IMR-90 (cell line): Measurements from ENCODE around the gene HDAC8. TPM values are rescaled to one million over a fixed set of nuclear protein-coding genes. Genes with fewer than 3 reads are reported as not detected.

Experiments
- ATAC-seq: fragments of 200-7000 bp; cut with Tn5 transposase; 2 replicates; pipeline ENCODE4 v1.9.1; 2020; ENCODE audit warnings: low read depth, mild to moderate bottlenecking, moderate library complexity
- BruUV-seq: library from RNA; stranded (reverse); fragments of 400-500 nt; replicated peaks from 2 replicates; lab custom pipeline; 2021; lab: Mats Ljungman, UMichigan
- CTCF ChIA-PET: fragments of 300-600 bp; formaldehyde crosslinking; extraction: SDS; loops from one replicate; lab custom pipeline; 2021; ENCODE audit warnings: antibody characterized with exemption; lab: Yijun Ruan, JAX
- POLR2A ChIA-PET: fragments of 300-600 bp; sonication (Branson Sonifier 250); formaldehyde crosslinking; loops from one replicate; lab custom pipeline; 2022; ENCODE audit warnings: antibody characterized with exemption; ENCODE audit not compliant: unreplicated experiment; lab: Charles Lee
- DNase-seq: peaks from one replicate; pipeline ENCODE4 v3.0.0; 2013
- H2AFZ ChIP-seq: replicated peaks from 2 replicates; pipeline ENCODE3; 2013; ENCODE audit warnings: low read length, mild to moderate bottlenecking; ENCODE audit not compliant: poor library complexity
- H2AK5ac ChIP-seq: 2 replicates; pipeline ENCODE4 v1.6.1; 2013; ENCODE audit warnings: low read depth, low read length, inconsistent platforms
- H2AK9ac ChIP-seq: replicated peaks from 2 replicates; pipeline ENCODE3; 2013; ENCODE audit warnings: mild to moderate bottlenecking, low read depth, low read length, moderate library complexity; ENCODE audit not compliant: poor library complexity
- H2BK120ac ChIP-seq: 2 replicates; pipeline ENCODE4 v1.6.1; 2013; ENCODE audit warnings: low read depth, low read length, inconsistent platforms
- H2BK15ac ChIP-seq: 3 replicates; pipeline ENCODE4 v1.6.1; 2013; ENCODE audit warnings: low read depth, low read length, inconsistent platforms
- H2BK20ac ChIP-seq: 2 replicates; pipeline ENCODE4 v1.6.1; 2013; ENCODE audit warnings: low read depth, mild to moderate bottlenecking, inconsistent platforms, low read length, moderate library complexity
- H2BK5ac ChIP-seq: 2 replicates; pipeline ENCODE4 v1.6.1; 2013; ENCODE audit warnings: mild to moderate bottlenecking, low read depth, low read length, inconsistent platforms; ENCODE audit not compliant: poor library complexity, severe bottlenecking
- H3K14ac ChIP-seq: replicated peaks from 2 replicates; pipeline ENCODE4 v1.6.1; 2013; ENCODE audit warnings: low read depth, low read length, inconsistent platforms
- H3K18ac ChIP-seq: 2 replicates; pipeline ENCODE4 v1.6.1; 2013; ENCODE audit warnings: low read depth, low read length, control low read depth
- H3K23ac ChIP-seq: 2 replicates; pipeline ENCODE4 v1.6.1; 2013; ENCODE audit warnings: low read depth, low read length, inconsistent platforms
- H3K27ac ChIP-seq: 2 replicates; pipeline ENCODE4 v1.5.1; 2013; ENCODE audit warnings: mild to moderate bottlenecking, control low read depth, low read length; ENCODE audit not compliant: insufficient read depth
- H3K27me3 ChIP-seq: 2 replicates; pipeline ENCODE4 v1.6.1; 2013; ENCODE audit warnings: low read length; ENCODE audit not compliant: control insufficient read depth, insufficient read depth
- H3K36me3 ChIP-seq: 2 replicates; pipeline ENCODE4 v1.6.1; 2013; ENCODE audit warnings: low read length, mixed read lengths; ENCODE audit not compliant: control insufficient read depth, insufficient read depth
- H3K4ac ChIP-seq: 2 replicates; pipeline ENCODE4 v1.6.1; 2013; ENCODE audit warnings: low read depth, low read length, inconsistent platforms
- H3K4me1 ChIP-seq: 2 replicates; pipeline ENCODE4 v1.6.1; 2013; ENCODE audit warnings: low read length, mixed read lengths; ENCODE audit not compliant: control insufficient read depth, insufficient read depth
- H3K4me2 ChIP-seq: 2 replicates; pipeline ENCODE4 v1.6.1; 2013; ENCODE audit warnings: low read depth, mild to moderate bottlenecking, control low read depth, low read length, moderate library complexity
- H3K4me3 ChIP-seq: 2 replicates; pipeline ENCODE4 v1.5.1; 2013; ENCODE audit warnings: low read depth, mild to moderate bottlenecking, control low read depth, low read length, moderate library complexity; ENCODE audit not compliant: insufficient read depth
- H3K56ac ChIP-seq: 2 replicates; pipeline ENCODE4 v1.6.1; 2013; ENCODE audit warnings: low read length, inconsistent platforms; ENCODE audit not compliant: insufficient read depth; ENCODE audit errors: extremely low read depth
- H3K79me1 ChIP-seq, 2 experiments: 2 replicates each; pipeline ENCODE4 v1.6.1; 2013; ENCODE audit warnings: low read length in 2 of 2, inconsistent platforms in 1 of 2, low read depth in 1 of 2
- H3K9ac ChIP-seq: 2 replicates; pipeline ENCODE4 v1.6.1; 2013; ENCODE audit warnings: low read depth, low read length, control low read depth
- H3K9me1 ChIP-seq: 2 replicates; pipeline ENCODE4 v1.6.1; 2013; ENCODE audit warnings: low read length, inconsistent platforms; ENCODE audit not compliant: insufficient read depth
- H3K9me3 ChIP-seq: 2 replicates; pipeline ENCODE4 v1.6.1; 2013; ENCODE audit warnings: low read length; ENCODE audit not compliant: control insufficient read depth, insufficient read depth
- H4K20me1 ChIP-seq: 2 replicates; pipeline ENCODE4 v1.6.1; 2013; ENCODE audit warnings: low read length, inconsistent platforms; ENCODE audit not compliant: insufficient read depth
- H4K5ac ChIP-seq: 2 replicates; pipeline ENCODE4 v1.6.1; 2013; ENCODE audit warnings: mild to moderate bottlenecking, low read depth, low read length, control low read depth
- H4K8ac ChIP-seq, 2 experiments: 2 replicates each; pipeline ENCODE4 v1.6.1; 2013; ENCODE audit warnings: low read depth in 2 of 2, low read length in 2 of 2, control low read depth in 1 of 2, inconsistent platforms in 1 of 2
- H4K91ac ChIP-seq: 2 replicates; pipeline ENCODE4 v1.6.1; 2013; ENCODE audit warnings: low read depth, low read length, inconsistent platforms; ENCODE audit not compliant: insufficient read depth
- BHLHE40 ChIP-seq: fragments of 150-350 bp; IDR thresholded peaks from 2 replicates; pipeline ENCODE4 v1.6.1; 2016; ENCODE audit warnings: mild to moderate bottlenecking, low read depth, low read length
- CEBPB ChIP-seq: IDR thresholded peaks from 2 replicates; pipeline ENCODE4 v1.6.1; 2012; ENCODE audit warnings: low read depth, low read length, improper control_type of control experiment
- POLR2A ChIP-seq: IDR thresholded peaks from 2 replicates; pipeline ENCODE4 v1.6.1; 2012; ENCODE audit warnings: mild to moderate bottlenecking, low read depth, low read length
- RAD21 ChIP-seq: IDR thresholded peaks from 2 replicates; pipeline ENCODE4 v1.6.1; 2012; ENCODE audit warnings: low read length, improper control_type of control experiment
- RFX5 ChIP-seq: IDR thresholded peaks from 2 replicates; pipeline ENCODE4 v1.8.0; 2012; ENCODE audit warnings: low read depth, mild to moderate bottlenecking, low read length, moderate library complexity
- SMC3 ChIP-seq: fragments of 150-350 bp; IDR thresholded peaks from 2 replicates; pipeline ENCODE4 v1.6.1; 2016; ENCODE audit warnings: low read depth, mild to moderate bottlenecking, antibody characterized with exemption, low read length, moderate library complexity
- dilution Hi-C: fragments of 300-500 bp; cut with HindIII; formaldehyde crosslinking; loops from one replicate; pipeline ENCODE4 v1.14.3; 2018; ENCODE audit warnings: low sequenced_read_pairs; ENCODE audit not compliant: unreplicated experiment
- in situ Hi-C: fragments of 300-500 bp; cut with MboI; formaldehyde crosslinking; loops from 3 replicates; pipeline ENCODE4 v1.14.3; 2019; ENCODE audit warnings: low sequenced_read_pairs, inconsistent platforms, mixed read lengths
- intact Hi-C: fragments of 100-400 bp; cut with micrococcal nuclease; formaldehyde crosslinking; loops from 2 replicates; pipeline ENCODE4 v1.10.0; 2022
- polyA plus RNA-seq, 3 experiments: library from polyadenylated mRNA; depleted of rRNA; stranded (reverse); fragments of >200 nt; gene quantifications; 2 replicates each; pipeline ENCODE4 v1.2.3, GENCODE V29; 2012; ENCODE audit warnings: low replicate concordance in 1 of 3
- total RNA-seq: library from RNA; depleted of rRNA; stranded (reverse); fragments of >200 nt; gene quantifications from 2 replicates; pipeline ENCODE4 v1.2.3, GENCODE V29; 2012
- TF ChIP-seq, protein P1 (sequence below): fragments of 150-350 bp; IDR thresholded peaks from 2 replicates; pipeline ENCODE4 v1.6.1; 2016; ENCODE audit warnings: low read depth, mild to moderate bottlenecking, low read length, moderate library complexity, borderline replicate concordance
- TF ChIP-seq, protein P2 (sequence below): fragments of 150-350 bp; IDR thresholded peaks from 2 replicates; pipeline ENCODE4 v1.6.1; 2017; ENCODE audit warnings: mild to moderate bottlenecking, antibody characterized with exemption, low read length, low read depth

HDAC8 gene
- total and polyA plus RNA-seq, 2 of the 4 experiments (the other 2 are of a cell fraction) = 16.1 to 28.5 TPM

DNA sequence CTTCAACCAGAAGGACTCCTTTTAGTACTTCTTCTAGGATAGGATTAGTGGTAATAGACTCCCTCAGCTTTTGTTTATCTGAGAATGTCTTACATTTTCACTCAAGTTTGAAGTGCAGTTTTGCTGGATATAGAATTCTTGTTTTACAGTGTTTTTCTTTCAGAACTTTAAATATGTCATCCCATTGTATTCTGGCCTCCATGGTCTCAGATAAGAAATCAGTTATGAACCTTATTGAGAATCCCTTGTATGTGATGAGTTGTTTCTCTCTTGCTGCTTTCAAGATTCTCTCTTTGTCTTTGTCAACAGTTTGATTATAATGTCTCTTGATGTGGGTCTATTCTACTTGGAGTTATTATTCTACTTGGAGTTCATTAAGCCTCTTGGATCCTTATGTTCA is 150.8 kb downstream of the HDAC8 start:
- no peaks in the 10 kb centered on the region for H3K36me3 ChIP-seq
- H3K27ac ChIP-seq = no peak overlapping the region
- H2BK5ac ChIP-seq = no peak overlapping the region
- ChIA-PET POLR2A (no interaction called here), CTCF (no interaction called here)
- H3K23ac ChIP-seq = no peak overlapping the region
- no peak overlapping the region for H2AK9ac ChIP-seq
- H3K4me1 ChIP-seq = no peaks in the 10 kb centered on the region
- no peak overlapping the region for H2AFZ ChIP-seq
- H2BK120ac ChIP-seq = no peak overlapping the region
- DNase-seq (no peak), ATAC-seq (no peak)
- in situ Hi-C loops = no loop called here
- intact Hi-C loops = no loop called here
- peaks cover 12% of the 10 kb centered on the region for H3K9me3 ChIP-seq
- no peak overlapping the region for H3K4me3 ChIP-seq
- H2BK20ac ChIP-seq = no peak overlapping the region
- H2BK15ac ChIP-seq = no peak overlapping the region
- no peak overlapping the region for H4K5ac ChIP-seq
- no peaks in the 10 kb centered on the region; the same call in 1 of the 2 replicates for H3K27me3 ChIP-seq
- no peak overlapping the region for H3K14ac ChIP-seq
- H3K9ac ChIP-seq = no peak overlapping the region
- H3K56ac ChIP-seq = no peak overlapping the region
- H3K79me1 ChIP-seq = no peaks in the 10 kb centered on the region
- dilution Hi-C loops = no loop called here
- H3K4ac ChIP-seq = no peak overlapping the region
- no peaks in the 10 kb centered on the region for H3K9me1 ChIP-seq
- BruUV-seq = no TSS peak
- H4K8ac ChIP-seq = no peak overlapping the region
- no peaks in the 10 kb centered on the region for H4K20me1 ChIP-seq
- H3K4me2 ChIP-seq = no peak overlapping the region
- no peak overlapping the region for H2AK5ac ChIP-seq
- no peak overlapping the region for H4K91ac ChIP-seq
- H3K18ac ChIP-seq = no peak overlapping the region
- TF ChIP-seq, protein P1, sequence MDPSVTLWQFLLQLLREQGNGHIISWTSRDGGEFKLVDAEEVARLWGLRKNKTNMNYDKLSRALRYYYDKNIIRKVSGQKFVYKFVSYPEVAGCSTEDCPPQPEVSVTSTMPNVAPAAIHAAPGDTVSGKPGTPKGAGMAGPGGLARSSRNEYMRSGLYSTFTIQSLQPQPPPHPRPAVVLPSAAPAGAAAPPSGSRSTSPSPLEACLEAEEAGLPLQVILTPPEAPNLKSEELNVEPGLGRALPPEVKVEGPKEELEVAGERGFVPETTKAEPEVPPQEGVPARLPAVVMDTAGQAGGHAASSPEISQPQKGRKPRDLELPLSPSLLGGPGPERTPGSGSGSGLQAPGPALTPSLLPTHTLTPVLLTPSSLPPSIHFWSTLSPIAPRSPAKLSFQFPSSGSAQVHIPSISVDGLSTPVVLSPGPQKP = no peak
- TF ChIP-seq RAD21 = no peak
- no peak for TF ChIP-seq SMC3
- TF ChIP-seq CEBPB = no peak
- TF ChIP-seq POLR2A = no peak
- TF ChIP-seq RFX5 = no peak
- no peak for TF ChIP-seq BHLHE40
- TF ChIP-seq, protein P2, sequence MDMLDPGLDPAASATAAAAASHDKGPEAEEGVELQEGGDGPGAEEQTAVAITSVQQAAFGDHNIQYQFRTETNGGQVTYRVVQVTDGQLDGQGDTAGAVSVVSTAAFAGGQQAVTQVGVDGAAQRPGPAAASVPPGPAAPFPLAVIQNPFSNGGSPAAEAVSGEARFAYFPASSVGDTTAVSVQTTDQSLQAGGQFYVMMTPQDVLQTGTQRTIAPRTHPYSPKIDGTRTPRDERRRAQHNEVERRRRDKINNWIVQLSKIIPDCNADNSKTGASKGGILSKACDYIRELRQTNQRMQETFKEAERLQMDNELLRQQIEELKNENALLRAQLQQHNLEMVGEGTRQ = no peak
